IMR-90 (cell line): ENCODE results near the gene CAPN9. TPM values are rescaled to one million over a fixed set of nuclear protein-coding genes. Genes with fewer than 3 reads are reported as not detected.

Experiments used
- ATAC-seq: fragments of 200-7000 bp; cut with Tn5 transposase; 2 replicates; pipeline ENCODE4 v1.9.1; 2020; ENCODE audit warnings: low read depth, mild to moderate bottlenecking, moderate library complexity
- BruUV-seq: library from RNA; stranded (reverse); fragments of 400-500 nt; replicated peaks from 2 replicates; lab custom pipeline; 2021; lab: Mats Ljungman, UMichigan
- CTCF ChIA-PET: fragments of 300-600 bp; formaldehyde crosslinking; extraction: SDS; loops from one replicate; lab custom pipeline; 2021; ENCODE audit warnings: antibody characterized with exemption; lab: Yijun Ruan, JAX
- POLR2A ChIA-PET: fragments of 300-600 bp; sonication (Branson Sonifier 250); formaldehyde crosslinking; loops from one replicate; lab custom pipeline; 2022; ENCODE audit warnings: antibody characterized with exemption; ENCODE audit not compliant: unreplicated experiment; lab: Charles Lee
- DNase-seq: peaks from one replicate; pipeline ENCODE4 v3.0.0; 2013
- H2AFZ ChIP-seq: replicated peaks from 2 replicates; pipeline ENCODE3; 2013; ENCODE audit warnings: low read length, mild to moderate bottlenecking; ENCODE audit not compliant: poor library complexity
- H2AK5ac ChIP-seq: 2 replicates; pipeline ENCODE4 v1.6.1; 2013; ENCODE audit warnings: low read depth, low read length, inconsistent platforms
- H2AK9ac ChIP-seq: replicated peaks from 2 replicates; pipeline ENCODE3; 2013; ENCODE audit warnings: mild to moderate bottlenecking, low read depth, low read length, moderate library complexity; ENCODE audit not compliant: poor library complexity
- H2BK120ac ChIP-seq: 2 replicates; pipeline ENCODE4 v1.6.1; 2013; ENCODE audit warnings: low read depth, low read length, inconsistent platforms
- H2BK15ac ChIP-seq: 3 replicates; pipeline ENCODE4 v1.6.1; 2013; ENCODE audit warnings: low read depth, low read length, inconsistent platforms
- H2BK20ac ChIP-seq: 2 replicates; pipeline ENCODE4 v1.6.1; 2013; ENCODE audit warnings: low read depth, mild to moderate bottlenecking, inconsistent platforms, low read length, moderate library complexity
- H2BK5ac ChIP-seq: 2 replicates; pipeline ENCODE4 v1.6.1; 2013; ENCODE audit warnings: mild to moderate bottlenecking, low read depth, low read length, inconsistent platforms; ENCODE audit not compliant: poor library complexity, severe bottlenecking
- H3K14ac ChIP-seq: replicated peaks from 2 replicates; pipeline ENCODE4 v1.6.1; 2013; ENCODE audit warnings: low read depth, low read length, inconsistent platforms
- H3K18ac ChIP-seq: 2 replicates; pipeline ENCODE4 v1.6.1; 2013; ENCODE audit warnings: low read depth, low read length, control low read depth
- H3K23ac ChIP-seq: 2 replicates; pipeline ENCODE4 v1.6.1; 2013; ENCODE audit warnings: low read depth, low read length, inconsistent platforms
- H3K27ac ChIP-seq: 2 replicates; pipeline ENCODE4 v1.5.1; 2013; ENCODE audit warnings: mild to moderate bottlenecking, control low read depth, low read length; ENCODE audit not compliant: insufficient read depth
- H3K27me3 ChIP-seq: 2 replicates; pipeline ENCODE4 v1.6.1; 2013; ENCODE audit warnings: low read length; ENCODE audit not compliant: control insufficient read depth, insufficient read depth
- H3K36me3 ChIP-seq: 2 replicates; pipeline ENCODE4 v1.6.1; 2013; ENCODE audit warnings: low read length, mixed read lengths; ENCODE audit not compliant: control insufficient read depth, insufficient read depth
- H3K4ac ChIP-seq: 2 replicates; pipeline ENCODE4 v1.6.1; 2013; ENCODE audit warnings: low read depth, low read length, inconsistent platforms
- H3K4me1 ChIP-seq: 2 replicates; pipeline ENCODE4 v1.6.1; 2013; ENCODE audit warnings: low read length, mixed read lengths; ENCODE audit not compliant: control insufficient read depth, insufficient read depth
- H3K4me2 ChIP-seq: 2 replicates; pipeline ENCODE4 v1.6.1; 2013; ENCODE audit warnings: low read depth, mild to moderate bottlenecking, control low read depth, low read length, moderate library complexity
- H3K4me3 ChIP-seq: 2 replicates; pipeline ENCODE4 v1.5.1; 2013; ENCODE audit warnings: low read depth, mild to moderate bottlenecking, control low read depth, low read length, moderate library complexity; ENCODE audit not compliant: insufficient read depth
- H3K56ac ChIP-seq: 2 replicates; pipeline ENCODE4 v1.6.1; 2013; ENCODE audit warnings: low read length, inconsistent platforms; ENCODE audit not compliant: insufficient read depth; ENCODE audit errors: extremely low read depth
- H3K79me1 ChIP-seq, 2 experiments: 2 replicates each; pipeline ENCODE4 v1.6.1; 2013; ENCODE audit warnings: low read length in 2 of 2, inconsistent platforms in 1 of 2, low read depth in 1 of 2
- H3K9ac ChIP-seq: 2 replicates; pipeline ENCODE4 v1.6.1; 2013; ENCODE audit warnings: low read depth, low read length, control low read depth
- H3K9me1 ChIP-seq: 2 replicates; pipeline ENCODE4 v1.6.1; 2013; ENCODE audit warnings: low read length, inconsistent platforms; ENCODE audit not compliant: insufficient read depth
- H3K9me3 ChIP-seq: 2 replicates; pipeline ENCODE4 v1.6.1; 2013; ENCODE audit warnings: low read length; ENCODE audit not compliant: control insufficient read depth, insufficient read depth
- H4K20me1 ChIP-seq: 2 replicates; pipeline ENCODE4 v1.6.1; 2013; ENCODE audit warnings: low read length, inconsistent platforms; ENCODE audit not compliant: insufficient read depth
- H4K5ac ChIP-seq: 2 replicates; pipeline ENCODE4 v1.6.1; 2013; ENCODE audit warnings: mild to moderate bottlenecking, low read depth, low read length, control low read depth
- H4K8ac ChIP-seq, 2 experiments: 2 replicates each; pipeline ENCODE4 v1.6.1; 2013; ENCODE audit warnings: low read depth in 2 of 2, low read length in 2 of 2, control low read depth in 1 of 2, inconsistent platforms in 1 of 2
- H4K91ac ChIP-seq: 2 replicates; pipeline ENCODE4 v1.6.1; 2013; ENCODE audit warnings: low read depth, low read length, inconsistent platforms; ENCODE audit not compliant: insufficient read depth
- BHLHE40 ChIP-seq: fragments of 150-350 bp; IDR thresholded peaks from 2 replicates; pipeline ENCODE4 v1.6.1; 2016; ENCODE audit warnings: mild to moderate bottlenecking, low read depth, low read length
- CEBPB ChIP-seq: IDR thresholded peaks from 2 replicates; pipeline ENCODE4 v1.6.1; 2012; ENCODE audit warnings: low read depth, low read length, improper control_type of control experiment
- CHD1 ChIP-seq: IDR thresholded peaks from 2 replicates; pipeline ENCODE4 v1.6.1; 2012; ENCODE audit warnings: low read depth, low read length, improper control_type of control experiment
- FOS ChIP-seq: fragments of 150-350 bp; IDR thresholded peaks from 2 replicates; pipeline ENCODE4 v1.6.1; 2016; ENCODE audit warnings: low read depth, low read length
- MAFK ChIP-seq: IDR thresholded peaks from 2 replicates; pipeline ENCODE4 v1.6.1; 2012; ENCODE audit warnings: low read depth, low read length, improper control_type of control experiment
- MAZ ChIP-seq: IDR thresholded peaks from 2 replicates; pipeline ENCODE4 v1.6.1; 2012; ENCODE audit warnings: low read depth, mild to moderate bottlenecking, low read length, improper control_type of control experiment, moderate library complexity, borderline replicate concordance
- NFE2L2 ChIP-seq: fragments of 150-350 bp; IDR thresholded peaks from 2 replicates; pipeline ENCODE4 v1.6.1; 2016; ENCODE audit warnings: low read depth, mild to moderate bottlenecking, low read length
- POLR2A ChIP-seq: IDR thresholded peaks from 2 replicates; pipeline ENCODE4 v1.6.1; 2012; ENCODE audit warnings: mild to moderate bottlenecking, low read depth, low read length
- RAD21 ChIP-seq: IDR thresholded peaks from 2 replicates; pipeline ENCODE4 v1.6.1; 2012; ENCODE audit warnings: low read length, improper control_type of control experiment
- RCOR1 ChIP-seq: IDR thresholded peaks from 2 replicates; pipeline ENCODE4 v1.6.1; 2012; ENCODE audit warnings: mild to moderate bottlenecking, low read length, improper control_type of control experiment; ENCODE audit not compliant: insufficient replicate concordance
- RFX5 ChIP-seq: IDR thresholded peaks from 2 replicates; pipeline ENCODE4 v1.8.0; 2012; ENCODE audit warnings: low read depth, mild to moderate bottlenecking, low read length, moderate library complexity
- SMC3 ChIP-seq: fragments of 150-350 bp; IDR thresholded peaks from 2 replicates; pipeline ENCODE4 v1.6.1; 2016; ENCODE audit warnings: low read depth, mild to moderate bottlenecking, antibody characterized with exemption, low read length, moderate library complexity
- USF2 ChIP-seq: fragments of 150-350 bp; IDR thresholded peaks from 2 replicates; pipeline ENCODE4 v1.6.1; 2017; ENCODE audit warnings: mild to moderate bottlenecking, antibody characterized with exemption, low read length, low read depth
- WGBS, 2 experiments: methylation state at CpG; one replicate each; pipeline versions ENCODE4 v1.1.5 to v1.1.7; 2013; ENCODE audit warnings: missing lambda C conversion rate in 2 of 2; ENCODE audit not compliant: insufficient read length in 1 of 2; ENCODE audit errors: extremely low coverage in 2 of 2; 5-methylcytosine and 5-hydroxymethylcytosine counted together
- dilution Hi-C: fragments of 300-500 bp; cut with HindIII; formaldehyde crosslinking; loops from one replicate; pipeline ENCODE4 v1.14.3; 2018; ENCODE audit warnings: low sequenced_read_pairs; ENCODE audit not compliant: unreplicated experiment
- in situ Hi-C: fragments of 300-500 bp; cut with MboI; formaldehyde crosslinking; loops from 3 replicates; pipeline ENCODE4 v1.14.3; 2019; ENCODE audit warnings: low sequenced_read_pairs, inconsistent platforms, mixed read lengths
- intact Hi-C: fragments of 100-400 bp; cut with micrococcal nuclease; formaldehyde crosslinking; loops from 2 replicates; pipeline ENCODE4 v1.10.0; 2022
- polyA plus RNA-seq, 3 experiments: library from polyadenylated mRNA; depleted of rRNA; stranded (reverse); fragments of >200 nt; gene quantifications; 2 replicates each; pipeline ENCODE4 v1.2.3, GENCODE V29; 2012; ENCODE audit warnings: low replicate concordance in 1 of 3
- total RNA-seq: library from RNA; depleted of rRNA; stranded (reverse); fragments of >200 nt; gene quantifications from 2 replicates; pipeline ENCODE4 v1.2.3, GENCODE V29; 2012

CAPN9 gene
- total and polyA plus RNA-seq, 2 of the 4 experiments (the other 2 are of a cell fraction) = not detected

- no peak for ATAC-seq
- Histone ChIP-seq H3K27ac (no peak overlapping the region), H4K91ac (peak overlapping the region; percentile 22; the same call in 1 of the 2 replicates), H2BK120ac (no peak overlapping the region), H3K9me1 (peaks cover 26% of the 10 kb centered on the region; the same call in 1 of the 2 replicates), H3K36me3 (no peaks in the 10 kb centered on the region), H3K4ac (no peak overlapping the region), H3K4me1 (peaks cover 24% of the 10 kb centered on the region), H3K14ac (no peak overlapping the region; the same call in 1 of the 2 replicates), H2BK5ac (no peak overlapping the region), H3K18ac (no peak overlapping the region), H3K79me1 (no peaks in the 10 kb centered on the region; a peak in 1 of 4 replicates), H4K20me1 (peaks cover 5% of the 10 kb centered on the region; the same call in 1 of the 2 replicates), H2AK5ac (peak overlapping the region; percentile 18; the same call in 1 of the 2 replicates), H4K5ac (no peak overlapping the region), H2AFZ (no peak overlapping the region), H4K8ac (no peak overlapping the region), H3K9me3 (no peaks in the 10 kb centered on the region), H3K27me3 (no peaks in the 10 kb centered on the region), H3K4me3 (no peak overlapping the region), H2BK15ac (no peak overlapping the region), H3K23ac (no peak overlapping the region), H2BK20ac (no peak overlapping the region), H3K9ac (no peak overlapping the region), H2AK9ac (no peak overlapping the region), H3K4me2 (no peak overlapping the region), H3K56ac (no peak overlapping the region)
- in situ Hi-C loops = no loop called here
- POLR2A ChIA-PET = no interaction called here
- no TSS peak for BruUV-seq
- TF ChIP-seq CEBPB = no peak
- no peak for TF ChIP-seq SMC3
- no peak for TF ChIP-seq NFE2L2
- no peak for TF ChIP-seq POLR2A
- TF ChIP-seq MAFK = no peak
- TF ChIP-seq RAD21 = no peak
- TF ChIP-seq BHLHE40 = no peak
- TF ChIP-seq RFX5 = no peak
- no peak for TF ChIP-seq RCOR1
- no peak for TF ChIP-seq MAZ
- TF ChIP-seq USF2 = no peak
- no peak for TF ChIP-seq CHD1
- TF ChIP-seq FOS = no peak
- dilution Hi-C loops = no loop called here
- intact Hi-C loops = no loop called here
- CTCF ChIA-PET = no interaction called here
- DNase-seq = no peak
- 100% methylated on average over 1 of the region's 9 CpGs; no CpG with 5 or more reads in 1 of the 2 experiments for WGBS, 2 experiments
Measured at GRCh38 chr1:230826166-230826875, 79.1 kb downstream of the CAPN9 start.
